Neuronal stem cell (in vitro differentiated cells): ENCODE measurements around the gene PFN1.
A peak's percentile ranks its signal among the peaks of the same experiment; 100 is the strongest.

Source experiments
- DNase-seq: peaks from one replicate; pipeline ENCODE4 v3.0.0-alpha.2; 2013; ENCODE audit warnings: low spot score
- H2AFZ ChIP-seq: one replicate; pipeline ENCODE4 v1.6.1; 2013; ENCODE audit warnings: mild to moderate bottlenecking, low read length, inconsistent platforms
- H2AK5ac ChIP-seq: 2 replicates; pipeline ENCODE4 v1.6.1; 2013; ENCODE audit warnings: low read depth, mild to moderate bottlenecking, inconsistent platforms, low read length, moderate library complexity, mixed read lengths
- H2BK120ac ChIP-seq: 2 replicates; pipeline ENCODE4 v1.6.1; 2013; ENCODE audit warnings: low read depth, mild to moderate bottlenecking, inconsistent platforms, low read length, moderate library complexity, mixed read lengths
- H2BK12ac ChIP-seq: one replicate; pipeline ENCODE4 v1.6.1; 2013; ENCODE audit warnings: low read length, inconsistent platforms
- H2BK15ac ChIP-seq: 2 replicates; pipeline ENCODE4 v1.6.1; 2013; ENCODE audit warnings: mild to moderate bottlenecking, low read length, inconsistent platforms, mixed read lengths
- H2BK5ac ChIP-seq: one replicate; pipeline ENCODE4 v1.6.1; 2013; ENCODE audit warnings: inconsistent platforms, mild to moderate bottlenecking, low read length, moderate library complexity
- H3K14ac ChIP-seq: one replicate; pipeline ENCODE4 v1.6.1; 2013; ENCODE audit warnings: low read length, inconsistent platforms
- H3K18ac ChIP-seq: 2 replicates; pipeline ENCODE4 v1.6.1; 2013; ENCODE audit warnings: low read length, inconsistent platforms
- H3K23ac ChIP-seq: 2 replicates; pipeline ENCODE4 v1.6.1; 2013; ENCODE audit warnings: low read depth, mild to moderate bottlenecking, mixed read lengths, low read length, inconsistent platforms; ENCODE audit not compliant: poor library complexity
- H3K27ac ChIP-seq: replicated peaks from 3 replicates; pipeline ENCODE4 v1.5.1; 2013; ENCODE audit warnings: low read length, inconsistent platforms
- H3K27me3 ChIP-seq, 3 experiments: 2 replicates each; pipeline ENCODE4 v1.6.1; 2013; ENCODE audit warnings: low read length in 3 of 3, mild to moderate bottlenecking in 2 of 3, inconsistent platforms in 1 of 3, low read depth in 1 of 3, mixed read lengths in 1 of 3, moderate library complexity in 1 of 3; ENCODE audit not compliant: control insufficient read depth in 3 of 3, insufficient read depth in 3 of 3
- H3K36me3 ChIP-seq, 2 donors: replicated peaks in 1 of 2; 2 replicates each; pipeline ENCODE4 v1.6.1; 2013; ENCODE audit warnings: low read length in 2 of 2; ENCODE audit not compliant: control insufficient read depth in 2 of 2, insufficient read depth in 2 of 2
- H3K4ac ChIP-seq: 2 replicates; pipeline ENCODE4 v1.6.1; 2013; ENCODE audit warnings: inconsistent platforms, mild to moderate bottlenecking, low read length, moderate library complexity
- H3K4me1 ChIP-seq, 2 donors: 1 replicate in 1 of 2; 2 replicates in 1 of 2; pipeline ENCODE4 v1.6.1; 2013; ENCODE audit warnings: low read length in 2 of 2, low read depth in 1 of 2; ENCODE audit not compliant: control insufficient read depth in 2 of 2, insufficient read depth in 1 of 2
- H3K4me2 ChIP-seq: one replicate; pipeline ENCODE4 v1.6.1; 2013; ENCODE audit warnings: mild to moderate bottlenecking, low read length, inconsistent platforms; ENCODE audit not compliant: insufficient read depth, poor library complexity, severe bottlenecking
- H3K4me3 ChIP-seq, 2 donors: 2 replicates each; pipeline ENCODE4 v1.5.1; 2013; ENCODE audit warnings: low read length in 2 of 2, mild to moderate bottlenecking in 2 of 2, inconsistent platforms in 1 of 2, moderate library complexity in 1 of 2
- H3K79me1 ChIP-seq: one replicate; pipeline ENCODE4 v1.6.1; 2013; ENCODE audit warnings: low read depth, mild to moderate bottlenecking, inconsistent platforms, low read length, moderate library complexity
- H3K9ac ChIP-seq: one replicate; pipeline ENCODE4 v1.6.1; 2013; ENCODE audit warnings: mild to moderate bottlenecking, low read depth, low read length, inconsistent platforms; ENCODE audit not compliant: poor library complexity
- H3K9me3 ChIP-seq, 2 donors: replicated peaks in 1 of 2; 2 replicates each; pipeline versions ENCODE3 to v1.6.1; 2013; ENCODE audit warnings: low read length in 2 of 2, mild to moderate bottlenecking in 2 of 2, inconsistent platforms in 1 of 2, low read depth in 1 of 2, mixed read lengths in 1 of 2, moderate library complexity in 1 of 2; ENCODE audit not compliant: control insufficient read depth in 2 of 2, insufficient read depth in 1 of 2
- H4K8ac ChIP-seq: one replicate; pipeline ENCODE4 v1.6.1; 2013; ENCODE audit warnings: low read depth, mild to moderate bottlenecking, inconsistent platforms, low read length, moderate library complexity
- H4K91ac ChIP-seq: one replicate; pipeline ENCODE4 v1.6.1; 2013; ENCODE audit warnings: low read length, low read depth, mild to moderate bottlenecking, inconsistent platforms; ENCODE audit not compliant: poor library complexity
- WGBS, 2 donors: extraction: QIAGEN DNeasy Blood & Tissue Kit; methylation state at CpG; one replicate each; pipeline ENCODE4 v1.1.7; 2013; ENCODE audit warnings: missing lambda C conversion rate in 2 of 2, mixed read lengths in 1 of 2; ENCODE audit not compliant: insufficient read length in 2 of 2, insufficient replicate concordance in 1 of 2; ENCODE audit errors: extremely low coverage in 2 of 2; 5-methylcytosine and 5-hydroxymethylcytosine counted together

Gene PFN1

GRCh38 chr17:4941319-4941610, 7.1 kb downstream of the PFN1 start:
- no CpG with 5 or more reads among the region's 4 CpGs for WGBS, 2 donors
- no peak overlapping the region for H3K27ac ChIP-seq

DNA sequence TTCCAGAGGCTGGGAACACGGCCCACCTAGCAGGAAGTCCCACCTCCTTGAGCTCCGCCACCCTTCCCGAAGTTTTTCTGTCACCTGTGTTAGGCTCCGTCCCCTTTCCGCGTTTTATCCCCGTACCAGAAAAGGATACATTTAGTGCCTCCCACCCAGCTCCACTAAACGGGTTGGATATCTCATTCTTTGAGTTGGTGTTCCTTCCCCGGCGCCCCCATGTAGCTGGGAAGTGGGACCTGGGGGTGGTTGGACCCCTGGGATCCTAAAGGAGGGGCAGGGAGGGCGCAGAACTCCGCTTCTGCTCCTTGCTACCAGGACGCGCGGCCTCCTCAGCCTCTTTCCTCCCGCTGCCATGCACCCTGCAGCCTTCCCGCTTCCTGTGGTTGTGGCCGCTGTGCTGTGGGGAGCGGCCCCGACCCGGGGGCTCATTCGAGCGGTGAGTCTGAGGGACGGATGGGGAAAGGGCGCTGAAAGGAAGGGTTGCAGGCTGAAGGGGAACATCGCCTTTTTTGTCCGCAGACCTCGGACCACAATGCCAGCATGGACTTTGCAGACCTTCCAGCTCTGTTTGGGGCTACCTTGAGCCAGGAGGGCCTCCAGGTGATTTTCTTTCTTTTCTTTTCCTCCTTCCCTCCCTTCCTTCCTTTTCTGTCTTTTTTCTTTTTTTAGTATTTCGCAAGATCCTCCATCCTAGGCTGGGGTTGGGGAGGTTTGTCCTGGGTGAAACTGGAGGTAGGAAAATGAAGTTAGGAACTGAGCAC, 7.6 kb downstream of the PFN1 start:
- H3K4me3 ChIP-seq: peak overlapping the region; percentile 93 to 95
- H3K79me1 ChIP-seq: peaks cover 24% of the 10 kb centered on the region
- H3K27me3 ChIP-seq: no peaks in the 10 kb centered on the region
- H4K8ac ChIP-seq: no peak overlapping the region
- H2BK120ac ChIP-seq: no peak overlapping the region
- peak overlapping the region; percentile 88 for H2AK5ac ChIP-seq
- no peak overlapping the region for H3K14ac ChIP-seq
- no CpG with 5 or more reads among the region's 29 CpGs for WGBS, 2 donors
- DNase-seq: no peak
- no peak overlapping the region for H2BK12ac ChIP-seq
- H2AFZ ChIP-seq: peak overlapping the region; percentile 90
- H3K4ac ChIP-seq: peak overlapping the region; percentile 30
- H4K91ac ChIP-seq: no peak overlapping the region
- H3K23ac ChIP-seq: no peak overlapping the region
- no peaks in the 10 kb centered on the region for H3K9me3 ChIP-seq
- peaks cover 12% of the 10 kb centered on the region in 2 donors for H3K4me1 ChIP-seq
- H2BK5ac ChIP-seq: no peak overlapping the region
- peak overlapping the region; percentile 95 for H3K27ac ChIP-seq
- H2BK15ac ChIP-seq: no peak overlapping the region
- H3K9ac ChIP-seq: peak overlapping the region; percentile 95
- peak overlapping the region; percentile 32 for H3K18ac ChIP-seq
- peaks cover 51 to 72% of the 10 kb centered on the region in 2 donors for H3K36me3 ChIP-seq
- peak overlapping the region; percentile 95 for H3K4me2 ChIP-seq

More at GRCh38 chr17:4941319-4941610, 7.1 kb downstream of the PFN1 start:
- H3K27me3 ChIP-seq: no peaks in the 10 kb centered on the region
- peaks cover 26% of the 10 kb centered on the region for H3K79me1 ChIP-seq
- DNase-seq: no peak
- no peak overlapping the region for H3K14ac ChIP-seq
- no peak overlapping the region for H3K4ac ChIP-seq
- no peak overlapping the region for H3K9ac ChIP-seq
- no peak overlapping the region for H2BK15ac ChIP-seq
- H2BK12ac ChIP-seq: no peak overlapping the region
- no peak overlapping the region for H2BK120ac ChIP-seq
- H3K4me3 ChIP-seq: peak overlapping the region in 1 of 2 donors; percentile 93
- no peak overlapping the region for H2BK5ac ChIP-seq
- H4K91ac ChIP-seq: no peak overlapping the region
- no peak overlapping the region for H2AFZ ChIP-seq
- peak overlapping the region; percentile 95 for H3K4me2 ChIP-seq
- H2AK5ac ChIP-seq: no peak overlapping the region
- peaks cover 13 to 15% of the 10 kb centered on the region in 2 donors for H3K4me1 ChIP-seq
- H3K9me3 ChIP-seq: no peaks in the 10 kb centered on the region
- H3K36me3 ChIP-seq: peaks cover 54 to 72% of the 10 kb centered on the region in 2 donors
- no peak overlapping the region for H3K18ac ChIP-seq
- H3K23ac ChIP-seq: no peak overlapping the region
- H4K8ac ChIP-seq: no peak overlapping the region

DNA sequence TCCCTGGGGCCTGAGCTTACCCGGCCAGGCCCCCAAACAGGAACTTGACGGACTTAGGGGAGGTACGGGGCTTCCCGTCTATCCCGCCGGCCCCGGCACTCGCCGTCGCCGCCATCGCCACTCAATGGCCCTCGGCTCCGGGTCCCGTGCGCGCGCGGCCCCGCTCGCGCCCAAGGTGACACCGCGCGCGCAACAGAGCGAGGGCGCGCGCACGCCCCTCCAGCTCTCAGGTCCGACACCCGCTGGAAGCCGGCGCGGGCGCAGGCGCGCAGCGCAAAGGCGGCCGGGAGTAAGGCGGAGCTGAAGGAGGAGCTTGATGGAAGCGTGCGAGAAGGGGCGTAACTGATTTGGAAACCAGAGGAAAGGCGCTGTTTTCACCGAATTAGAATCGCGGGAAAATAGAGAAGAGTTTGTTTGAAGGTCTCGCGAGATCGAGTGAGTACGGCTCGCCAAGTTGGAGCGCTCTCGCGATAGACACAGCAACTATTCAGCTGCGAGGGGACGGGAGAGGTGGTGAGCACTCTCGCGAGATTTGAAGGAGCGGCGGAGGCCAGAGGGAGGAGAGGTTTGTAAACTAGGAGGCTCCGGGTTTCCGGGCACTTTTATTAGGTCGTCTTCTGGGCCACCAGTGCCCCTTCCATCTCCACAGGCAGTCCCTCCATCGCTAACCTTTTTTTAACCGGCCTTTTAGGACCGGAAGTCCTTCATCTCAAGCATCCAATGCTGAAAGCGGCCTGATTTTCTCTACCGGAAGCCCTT, 8.4 kb downstream of the PFN1 start, which contains the start of the genes RNF167 and SLC25A11:
Gene RNF167, plus strand, starts transcription at position 473 of the 759 bp plus-strand sequence. CDS start 642 bp downstream, outside the sequence.
Gene SLC25A11, minus strand, starts transcription at position 251 of the 759 bp plus-strand sequence. Its CDS starts 136 bp downstream, at position 115.
- H3K4me1 ChIP-seq: peaks cover 9 to 12% of the 10 kb centered on the region in 2 donors
- H3K4ac ChIP-seq: peak within 1 kb of the TSS; percentile 53
- H3K4me3 ChIP-seq: peak within 1 kb of the TSS; percentile 93 to 95
- H3K27me3 ChIP-seq: no peaks in the 10 kb centered on the region
- H2BK12ac ChIP-seq: no peak within 1 kb of the TSS
- peak within 1 kb of the TSS; percentile 88 for H2AK5ac ChIP-seq
- H2AFZ ChIP-seq: peak within 1 kb of the TSS; percentile 90
- H2BK15ac ChIP-seq: peak within 1 kb of the TSS; percentile 89
- H3K9ac ChIP-seq: peak within 1 kb of the TSS; percentile 95
- no CpG with 5 or more reads among the region's 72 CpGs for WGBS, 2 donors
- peak within 1 kb of the TSS; percentile 8 for H2BK5ac ChIP-seq
- no peak within 1 kb of the TSS for H4K8ac ChIP-seq
- no peak within 1 kb of the TSS for H4K91ac ChIP-seq
- peak within 1 kb of the TSS; percentile 42 for H3K14ac ChIP-seq
- peak; percentile 99 for DNase-seq
- peak within 1 kb of the TSS; percentile 87 for H3K23ac ChIP-seq
- H3K9me3 ChIP-seq: no peaks in the 10 kb centered on the region
- H3K18ac ChIP-seq: peak within 1 kb of the TSS; percentile 95
- peak within 1 kb of the TSS; percentile 95 for H3K4me2 ChIP-seq
- peaks cover 19% of the 10 kb centered on the region for H3K79me1 ChIP-seq
- peak within 1 kb of the TSS; percentile 65 for H2BK120ac ChIP-seq
- H3K36me3 ChIP-seq: peaks cover 44 to 68% of the 10 kb centered on the region in 2 donors
- peak within 1 kb of the TSS; percentile 95 for H3K27ac ChIP-seq

DNA sequence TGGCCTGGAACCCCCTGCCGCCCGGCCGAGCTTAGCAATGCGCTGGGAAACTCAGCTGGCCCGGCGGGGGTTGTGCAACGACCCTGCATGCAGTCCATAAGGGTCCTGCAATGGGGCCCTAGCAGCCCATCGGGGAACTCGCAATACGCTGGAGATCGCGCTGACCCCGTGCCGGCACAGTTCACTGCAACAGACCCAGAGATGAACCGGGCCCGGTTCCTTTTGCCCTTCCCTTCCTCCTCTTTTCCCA, 8.9 kb downstream of the PFN1 start:
- Histone ChIP-seq H3K18ac (peak overlapping the region; percentile 95), H3K27ac (peak overlapping the region; percentile 95), H2BK5ac (peak overlapping the region; percentile 8), H3K4ac (peak overlapping the region; percentile 53), H2BK12ac (no peak overlapping the region), H2AFZ (peak overlapping the region; percentile 90), H2BK15ac (peak overlapping the region; percentile 89), H3K79me1 (peaks cover 19% of the 10 kb centered on the region), H3K23ac (peak overlapping the region; percentile 87), H3K14ac (peak overlapping the region; percentile 42), H2AK5ac (peak overlapping the region; percentile 58), H3K4me3 (peak overlapping the region; percentile 93 to 95), H3K9me3 (no peaks in the 10 kb centered on the region), H4K91ac (no peak overlapping the region), H2BK120ac (peak overlapping the region; percentile 65), H3K4me1 (peaks cover 9 to 12% of the 10 kb centered on the region in 2 donors), H3K9ac (peak overlapping the region; percentile 94), H3K36me3 (peaks cover 39 to 63% of the 10 kb centered on the region in 2 donors), H3K4me2 (peak overlapping the region; percentile 95), H4K8ac (no peak overlapping the region), H3K27me3 (no peaks in the 10 kb centered on the region)
- no peak for DNase-seq
- WGBS, 2 donors: no CpG with 5 or more reads among the region's 16 CpGs
